HG02884 (cell line): ENCODE results near the gene ZBTB1.
"Not testable (repeated sequence)": the region's sequence is repeated elsewhere in the genome, so short reads cannot be mapped to it uniquely, and the experiment has no call there.

ENCODE experiments used
- ATAC-seq: cut with Tn5 transposase; IDR thresholded peaks from one replicate; pipeline ENCODE4 v1.9.1; 2021; ENCODE audit warnings: mild to moderate bottlenecking, moderate library complexity; ENCODE audit not compliant: unreplicated experiment

ZBTB1 gene

GRCh38 chr14:64522591-64523355, 18.2 kb downstream of the ZBTB1 start:
- no peak for ATAC-seq

DNA sequence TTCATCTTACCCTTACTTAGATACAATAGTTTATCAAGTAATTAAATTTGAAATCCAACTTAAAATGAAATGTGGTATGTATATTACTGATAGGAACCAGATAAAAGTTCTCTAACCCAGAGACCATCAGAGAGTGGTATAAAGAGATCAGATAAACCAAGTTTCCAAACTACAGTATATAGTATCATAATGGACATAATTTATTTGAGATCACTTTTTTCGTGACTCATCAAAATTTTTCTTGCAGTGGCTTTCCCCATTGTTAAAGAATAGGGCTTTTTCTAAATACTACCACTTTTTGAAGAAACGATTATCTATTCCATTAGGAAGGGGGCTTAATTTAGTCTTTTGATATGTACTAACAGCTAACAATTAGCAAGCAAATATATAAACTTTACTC, 20.8 kb downstream of the ZBTB1 start:
- ATAC-seq: no peak

DNA sequence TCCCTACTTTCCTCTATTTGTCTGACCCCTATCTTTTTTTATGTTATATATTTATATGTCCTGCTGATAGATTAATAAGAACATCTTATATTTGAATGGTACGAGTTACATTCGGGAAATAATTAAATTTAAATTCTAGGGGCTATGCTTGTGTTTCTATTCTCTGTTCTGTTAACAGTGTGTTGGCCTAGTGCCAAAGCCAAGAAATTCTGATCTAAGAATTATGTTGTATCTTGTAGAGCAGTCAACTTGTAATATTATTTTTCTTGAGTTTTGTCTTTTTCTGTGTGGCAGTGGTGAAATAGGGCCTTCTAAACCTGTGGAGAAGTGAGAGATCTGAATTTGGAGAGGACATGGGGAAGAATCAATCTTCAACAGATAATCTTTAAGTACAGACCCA, 27.0 kb downstream of the ZBTB1 start:
- no peak for ATAC-seq

DNA sequence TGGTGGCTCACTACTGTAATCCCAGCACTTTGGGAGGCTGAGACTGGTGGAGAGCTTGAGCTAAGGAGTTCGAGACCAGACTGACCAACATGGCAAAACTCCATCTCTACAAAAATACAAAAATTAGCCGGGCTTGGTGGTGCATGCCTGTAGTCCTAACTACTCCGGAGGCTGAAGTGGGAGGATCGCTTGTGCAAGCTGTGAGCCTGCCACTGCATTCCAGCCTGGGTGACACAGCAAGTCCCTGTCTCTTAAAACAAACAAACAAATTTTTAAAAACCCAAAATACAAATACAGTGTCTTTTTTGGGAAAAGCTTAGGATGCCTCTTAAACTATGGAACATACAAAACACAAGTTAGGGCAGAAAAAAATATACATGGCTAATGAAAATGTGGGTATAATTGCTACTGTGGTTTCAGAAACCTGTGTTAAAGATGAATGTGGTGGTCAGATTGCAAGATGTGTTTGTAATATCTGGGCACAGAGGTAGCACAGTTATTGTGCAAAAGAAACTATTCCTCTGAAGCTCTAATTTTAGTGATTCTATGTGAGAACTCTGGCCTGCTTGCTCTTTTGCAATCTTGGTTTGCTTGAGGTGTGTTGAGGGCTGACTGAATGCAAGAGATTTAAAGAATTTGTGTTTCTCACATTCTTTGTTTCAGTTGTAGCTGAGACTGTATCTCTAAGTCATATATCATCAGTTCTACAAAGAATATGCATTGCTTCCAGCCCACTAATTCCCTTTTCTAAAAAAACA, 32.1 kb downstream of the ZBTB1 start:
- ATAC-seq: no peak

GRCh38 chr14:64540208-64541202, 35.9 kb downstream of the ZBTB1 start, which contains the start of gene HSPA2:
TSS of gene HSPA2 (plus strand) at chr14:64540741. CDS start at chr14:64540850, 109 bp downstream.
- peak; percentile 93 for ATAC-seq

GRCh38 chr14:64541261-64541971, 36.8 kb downstream of the ZBTB1 start:
- no peak for ATAC-seq

- ATAC-seq: no peak
These were observed 37.6 kb downstream of the ZBTB1 start for GRCh38 chr14:64541972-64542835.

DNA sequence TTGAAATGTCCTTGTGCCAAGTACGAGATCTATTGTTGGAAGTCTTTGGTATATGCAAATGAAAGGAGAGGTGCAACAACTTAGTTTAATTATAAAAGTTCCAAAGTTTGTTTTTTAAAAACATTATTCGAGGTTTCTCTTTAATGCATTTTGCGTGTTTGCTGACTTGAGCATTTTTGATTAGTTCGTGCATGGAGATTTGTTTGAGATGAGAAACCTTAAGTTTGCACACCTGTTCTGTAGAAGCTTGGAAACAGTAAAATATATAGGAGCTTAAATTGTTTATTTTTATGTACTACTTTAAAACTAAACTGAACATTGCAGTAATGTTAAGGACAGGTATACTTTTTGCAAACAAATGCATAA, 38.2 kb downstream of the ZBTB1 start:
- ATAC-seq: no peak

- no peak for ATAC-seq
These were observed 40.2 kb downstream of the ZBTB1 start for GRCh38 chr14:64544607-64545312.

- no peak for ATAC-seq
These were observed 44.4 kb downstream of the ZBTB1 start for GRCh38 chr14:64549016-64549415.

DNA sequence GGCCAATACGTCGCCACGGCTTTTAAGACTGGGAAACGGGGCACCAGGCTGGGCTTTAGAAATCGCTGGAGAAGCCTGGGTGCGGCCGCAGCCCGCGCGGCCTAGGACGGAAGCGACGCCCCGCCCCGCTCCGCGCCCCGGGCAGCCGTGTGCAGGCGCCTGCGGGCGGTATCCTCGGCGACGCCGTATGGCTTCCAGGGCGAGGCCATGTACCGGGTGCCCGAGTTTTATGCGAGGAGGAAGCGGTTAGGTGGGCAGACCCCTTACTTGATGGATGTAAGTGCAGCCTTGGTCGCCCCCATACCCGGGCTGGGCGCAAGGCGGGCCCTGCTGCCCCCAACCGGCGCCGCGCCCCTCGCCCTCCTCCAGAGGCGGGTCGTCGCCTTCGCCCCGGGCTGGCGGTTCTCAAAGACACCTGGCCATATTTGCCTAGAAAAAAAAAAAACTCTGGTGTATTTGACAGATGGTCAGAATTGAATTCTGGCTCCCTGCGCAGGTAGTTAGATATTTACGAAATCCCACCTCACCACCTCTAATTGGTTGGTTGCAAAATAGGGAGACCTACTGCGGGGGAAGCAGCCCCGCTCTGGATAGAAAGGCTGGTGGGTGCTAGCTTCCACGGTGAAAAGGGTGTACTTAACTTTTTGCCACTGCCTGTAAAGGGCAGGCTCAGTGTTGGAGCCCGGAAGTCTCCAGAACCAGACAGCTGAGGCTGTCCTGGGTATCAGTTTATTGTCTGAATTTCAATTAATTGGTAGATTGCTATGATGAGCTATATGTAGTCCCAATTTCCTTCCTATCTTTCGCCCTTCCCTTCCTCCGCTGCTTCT, 45.4 kb downstream of the ZBTB1 start, which contains the start of gene PPP1R36:
TSS of gene PPP1R36 (plus strand) at position 171 of the 830 bp plus-strand sequence. CDS start at position 208, 37 bp downstream.
- ATAC-seq: no peak

DNA sequence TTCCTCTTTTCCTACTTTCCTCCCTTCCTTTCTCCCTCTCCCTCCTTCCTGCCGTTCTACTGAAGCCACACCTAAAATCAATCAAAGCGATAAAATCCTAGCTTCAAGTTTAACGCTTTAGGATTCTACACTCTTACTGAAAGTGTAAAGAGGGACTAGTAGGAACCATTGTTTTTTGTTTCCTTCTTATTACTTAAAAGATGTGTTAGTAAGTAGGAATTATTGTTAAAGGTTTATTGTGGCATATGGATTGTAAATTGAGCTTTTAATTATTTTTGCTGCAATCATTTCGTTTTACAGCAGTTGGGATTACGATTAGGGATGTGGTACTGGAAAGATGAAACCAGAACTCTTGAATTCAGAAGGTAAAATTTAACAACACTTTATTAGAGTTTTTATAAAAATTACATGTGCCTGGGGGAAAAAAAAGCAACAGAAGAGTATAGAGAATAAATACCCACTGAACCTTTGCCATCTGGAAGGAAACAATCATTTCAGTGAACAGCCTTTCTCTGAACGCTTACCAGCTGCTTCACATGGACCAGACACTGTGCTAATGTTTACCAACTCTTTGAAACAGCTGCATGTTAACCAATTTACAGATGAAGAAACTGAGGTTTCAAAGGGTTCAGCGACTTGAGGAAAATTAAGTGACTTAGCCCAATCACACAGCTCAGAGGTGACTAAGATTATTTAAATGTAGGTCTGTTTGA, 46.2 kb downstream of the ZBTB1 start:
- ATAC-seq: no peak

- ATAC-seq: no peak
These were observed 50.0 kb downstream of the ZBTB1 start for GRCh38 chr14:64554556-64554955.

DNA sequence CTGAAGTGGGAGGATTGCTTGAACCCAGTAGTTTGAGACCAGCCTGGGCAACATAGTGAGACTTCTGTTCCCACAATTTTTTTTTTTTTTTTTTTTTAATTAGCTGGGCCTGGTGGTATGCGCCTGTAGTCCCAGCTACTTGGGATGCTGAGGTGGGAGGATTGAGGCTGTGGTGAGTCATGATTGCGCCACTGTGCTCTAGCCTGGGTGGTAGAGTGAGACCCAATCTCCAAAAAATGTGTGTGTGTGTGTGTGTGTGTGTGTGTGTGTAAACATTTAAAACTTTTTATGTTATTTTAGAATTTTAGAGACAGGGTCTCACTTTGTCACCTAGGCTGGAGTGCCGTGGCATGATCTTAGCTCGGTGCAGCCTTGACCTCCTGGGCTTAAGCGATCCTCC, 52.0 kb downstream of the ZBTB1 start:
- ATAC-seq: no peak

DNA sequence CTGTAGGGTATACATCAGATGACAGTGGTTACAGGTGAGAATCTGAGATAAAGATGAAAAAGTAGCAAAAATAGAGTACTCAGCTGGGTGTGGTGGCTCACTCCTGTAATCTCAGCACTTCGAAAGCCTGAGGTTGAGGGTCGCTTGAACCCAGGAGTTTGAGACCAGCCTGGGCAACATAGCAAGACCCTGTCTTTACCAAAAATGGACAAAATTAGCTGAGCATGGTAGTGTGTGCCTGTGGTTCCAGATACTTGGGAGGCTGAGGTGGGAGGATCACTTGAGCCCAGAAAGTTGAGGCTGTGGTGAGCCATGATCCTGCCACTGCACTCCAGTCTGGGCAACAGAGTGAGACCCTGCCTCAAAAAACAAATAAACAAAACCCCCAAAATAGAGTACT, 53.6 kb downstream of the ZBTB1 start:
- ATAC-seq: not testable (repeated sequence)

- ATAC-seq: no peak
These were observed 57.1 kb downstream of the ZBTB1 start for GRCh38 chr14:64561631-64562030.

- ATAC-seq: no peak
These were observed 57.9 kb downstream of the ZBTB1 start for GRCh38 chr14:64562436-64562835.
